Astrocyte of the hippocampus (primary cell): ENCODE results near the gene CD40LG.

Source experiments
- DNase-seq: peaks from one replicate; pipeline ENCODE4 v3.0.0; 2011; ENCODE audit warnings: low read depth, low spot score

Gene CD40LG

DNA sequence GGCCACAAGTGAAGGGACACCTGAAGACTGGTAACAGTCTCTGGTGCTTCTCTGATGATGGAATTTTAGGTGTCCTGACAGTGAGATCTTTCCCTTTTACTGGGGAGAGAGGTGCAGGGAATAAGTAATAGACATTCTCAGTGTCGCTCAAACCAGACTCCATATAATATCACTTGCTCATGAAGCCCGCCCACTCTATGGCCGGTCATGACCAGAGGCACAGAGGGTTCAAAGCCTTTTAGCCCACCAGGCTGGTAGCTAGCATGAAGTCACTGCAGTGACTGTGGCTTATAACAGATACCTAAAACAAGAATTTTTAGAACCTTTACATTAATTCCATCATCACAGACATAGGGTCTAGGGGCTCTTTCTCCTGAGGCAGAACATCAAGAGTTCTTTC, 2.9 kb downstream of the CD40LG start:
- no peak for DNase-seq

DNA sequence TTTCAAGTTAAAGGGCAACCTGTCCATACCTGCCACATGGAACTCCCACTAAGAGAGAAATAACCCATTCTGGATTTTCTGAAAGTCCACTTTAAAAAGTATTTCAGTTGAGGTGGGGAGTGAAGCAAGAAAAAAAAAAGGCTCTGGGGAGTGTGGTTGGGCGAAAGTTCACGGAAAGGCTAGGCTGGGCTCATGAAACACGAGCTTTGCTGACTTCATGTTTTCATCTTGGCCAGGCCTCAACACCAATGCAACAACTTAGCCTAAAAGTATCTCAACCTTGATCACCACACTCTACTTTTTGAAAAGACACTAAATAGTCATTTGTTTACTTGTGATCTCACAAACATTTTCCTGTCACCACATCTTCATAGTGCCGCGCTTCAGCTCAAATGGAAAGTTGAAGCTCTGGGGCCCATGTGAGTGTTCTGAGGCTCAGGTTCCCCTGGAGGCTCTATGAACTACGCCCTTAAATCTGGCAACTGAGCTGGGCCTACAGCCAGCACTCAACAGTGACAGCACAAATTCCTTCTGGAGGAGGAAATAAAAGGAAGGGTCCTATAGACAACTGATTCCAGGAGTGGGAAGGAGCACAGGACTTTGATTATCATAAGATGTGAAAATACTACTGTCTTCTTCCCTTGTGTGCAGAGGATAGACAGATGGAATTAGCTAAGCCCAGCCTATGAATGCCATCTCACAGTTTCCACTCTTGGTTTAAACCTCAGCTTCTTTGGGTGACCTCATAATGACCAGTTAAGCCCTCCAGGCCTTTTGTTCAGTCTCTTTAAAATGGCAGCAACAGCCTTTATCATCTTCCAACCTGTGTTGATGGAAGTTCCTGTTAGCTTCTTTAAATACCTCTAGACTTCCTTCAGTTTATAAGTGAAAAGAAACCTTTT, 5.1 kb downstream of the CD40LG start:
- no peak for DNase-seq

GRCh38 chrX:136656361-136656964, 8.5 kb downstream of the CD40LG start:
- no peak for DNase-seq

- no peak for DNase-seq
Observed at GRCh38 chrX:136658151-136658550, 10.2 kb downstream of the CD40LG start.

GRCh38 chrX:136659174-136659573, 11.2 kb downstream of the CD40LG start:
- no peak for DNase-seq

GRCh38 chrX:136660896-136661295, 12.9 kb downstream of the CD40LG start:
- no peak for DNase-seq

DNA sequence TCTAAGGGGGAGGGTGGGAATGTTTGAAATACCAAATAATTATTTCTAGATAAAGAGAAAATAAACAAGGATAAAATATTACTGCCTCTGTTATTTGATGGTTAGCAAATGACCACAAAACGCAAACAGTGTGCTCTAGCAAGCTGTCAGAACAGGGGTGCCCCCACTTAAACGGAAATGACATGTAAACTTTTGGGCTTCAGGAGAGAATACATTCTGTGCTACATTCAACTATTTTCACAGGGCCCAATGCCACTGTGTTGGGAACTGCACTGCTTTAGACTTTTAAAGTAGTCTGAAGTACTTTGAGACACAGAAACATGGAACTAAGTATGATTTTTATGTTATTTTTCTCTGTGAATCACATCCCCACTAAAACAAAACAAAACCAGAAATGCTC, 14.1 kb downstream of the CD40LG start:
- no peak for DNase-seq

GRCh38 chrX:136662976-136663375, 15.0 kb downstream of the CD40LG start:
- no peak for DNase-seq

DNA sequence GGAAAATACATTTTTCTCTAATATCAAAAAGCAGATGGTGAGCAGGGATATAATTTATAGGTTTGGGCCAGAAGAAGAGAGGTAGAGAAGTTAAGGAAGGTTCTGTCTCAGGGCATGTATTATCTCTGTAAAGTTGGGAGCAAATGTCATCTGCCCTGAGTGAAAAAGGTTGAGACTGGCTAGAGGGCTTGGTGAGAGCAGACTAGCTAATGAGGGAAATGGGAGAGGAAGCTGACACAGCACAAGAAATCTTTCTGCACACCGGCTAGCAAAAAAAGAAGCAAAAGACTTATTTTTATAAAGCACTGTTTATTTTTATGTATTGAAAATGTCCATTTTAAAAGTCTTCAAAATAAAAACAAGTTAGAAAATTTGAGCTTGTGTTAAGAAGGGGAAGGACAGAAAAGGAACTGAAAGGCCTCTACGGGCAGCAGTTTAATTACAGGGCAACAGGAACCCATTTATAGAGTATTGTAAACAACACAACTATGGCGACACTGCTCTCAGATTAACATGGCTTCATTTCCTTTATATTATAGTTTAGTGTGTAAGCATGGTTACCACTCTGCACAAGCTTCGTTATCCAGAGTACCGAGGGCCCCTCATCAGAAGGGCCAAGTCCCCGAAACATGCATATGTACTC, 17.4 kb downstream of the CD40LG start:
- no peak for DNase-seq

- no peak for DNase-seq
Observed at GRCh38 chrX:136666088-136666487, 18.1 kb downstream of the CD40LG start.

GRCh38 chrX:136667446-136668168, 19.6 kb downstream of the CD40LG start:
- no peak for DNase-seq

GRCh38 chrX:136671006-136671610, 23.1 kb downstream of the CD40LG start:
- DNase-seq = no peak

DNA sequence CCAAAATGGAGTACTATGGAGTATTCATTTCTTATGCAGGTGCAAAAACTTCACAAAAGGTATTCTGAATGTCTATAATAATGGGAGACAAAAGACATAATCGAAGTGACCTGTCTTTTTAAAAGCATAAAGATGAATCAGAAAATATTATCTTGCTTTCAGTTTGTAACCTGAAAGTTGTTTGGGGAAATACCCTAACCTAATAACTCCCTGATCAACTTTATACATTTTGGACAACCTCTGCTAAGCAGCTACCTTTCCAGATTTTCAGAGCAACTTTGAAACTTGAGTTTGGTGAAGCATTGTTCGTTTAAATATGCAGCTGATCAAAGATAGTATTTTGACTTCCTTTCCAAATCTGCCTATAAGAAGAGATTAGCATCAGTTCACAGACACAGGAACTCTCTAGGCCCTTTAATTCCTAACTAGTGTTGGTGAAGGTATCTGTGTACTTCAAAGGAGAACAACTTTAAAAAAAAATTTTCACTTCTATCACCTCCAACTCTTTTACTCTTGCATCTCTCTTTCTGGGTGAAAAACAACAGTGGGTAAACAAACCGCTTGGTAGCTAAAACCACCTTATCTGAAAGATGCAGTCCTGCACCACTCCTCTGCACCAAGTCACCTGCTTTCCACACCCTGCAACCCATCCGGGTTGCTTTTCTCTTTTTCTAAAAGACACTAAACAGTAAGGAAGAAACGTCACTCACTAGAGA, 26.5 kb downstream of the CD40LG start:
- no peak for DNase-seq

DNA sequence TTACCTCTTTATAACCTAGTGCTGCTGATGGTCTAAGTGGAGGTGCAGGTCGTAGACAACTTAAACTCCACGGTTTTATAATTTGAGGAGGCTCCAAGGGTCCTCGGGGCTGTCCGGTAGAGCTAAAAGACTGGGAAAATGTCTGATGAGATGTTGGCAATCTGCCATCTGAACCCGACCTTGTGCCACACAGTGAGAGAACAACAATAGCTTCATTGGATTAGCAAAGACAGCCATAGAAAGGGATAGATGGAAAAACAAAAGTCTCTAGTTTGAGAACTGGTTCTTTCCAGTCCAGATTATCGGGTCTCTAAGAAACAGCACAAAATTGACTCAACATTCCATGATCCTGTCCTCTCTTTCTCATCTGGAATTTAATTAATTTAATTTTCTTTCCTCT, 31.6 kb downstream of the CD40LG start:
- DNase-seq = no peak

DNA sequence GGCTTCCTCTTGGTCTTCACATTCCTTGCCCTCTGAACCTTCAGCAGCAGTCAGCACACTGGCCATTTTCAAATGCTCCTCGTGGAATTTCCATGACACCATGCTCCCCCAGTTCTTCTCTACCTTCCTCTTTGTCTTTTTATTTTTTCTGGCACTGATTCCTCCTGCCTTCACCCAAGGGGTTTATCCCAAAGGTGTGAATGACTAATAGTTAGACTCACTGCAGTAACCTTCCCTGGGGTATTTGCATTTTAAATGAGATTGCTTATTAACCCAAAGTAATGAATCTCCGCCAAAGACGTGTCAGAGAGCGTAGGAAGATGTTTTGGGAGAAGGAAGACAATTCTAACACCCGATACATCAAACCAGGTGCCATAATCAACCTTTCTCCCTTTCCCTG, 36.2 kb downstream of the CD40LG start:
- DNase-seq = no peak

DNA sequence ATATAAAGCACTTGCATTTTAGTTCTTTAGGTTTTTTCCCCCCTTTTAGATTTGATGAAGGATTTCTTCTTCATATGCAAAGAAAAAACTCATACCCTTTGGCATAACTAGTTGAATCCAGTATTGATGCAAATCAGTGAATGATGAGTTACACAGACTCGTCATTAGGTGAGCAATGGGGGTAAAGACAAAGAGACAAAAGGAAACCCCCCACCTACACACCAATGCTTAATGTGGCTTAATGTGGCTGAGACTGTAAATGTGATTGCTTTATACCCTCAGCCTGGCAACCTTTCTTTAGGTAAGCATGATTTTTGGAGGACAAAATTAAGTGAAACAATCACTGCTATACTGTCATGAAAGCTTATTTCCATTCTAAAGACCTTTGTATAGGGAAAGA, 39.5 kb downstream of the CD40LG start:
- no peak for DNase-seq

DNA sequence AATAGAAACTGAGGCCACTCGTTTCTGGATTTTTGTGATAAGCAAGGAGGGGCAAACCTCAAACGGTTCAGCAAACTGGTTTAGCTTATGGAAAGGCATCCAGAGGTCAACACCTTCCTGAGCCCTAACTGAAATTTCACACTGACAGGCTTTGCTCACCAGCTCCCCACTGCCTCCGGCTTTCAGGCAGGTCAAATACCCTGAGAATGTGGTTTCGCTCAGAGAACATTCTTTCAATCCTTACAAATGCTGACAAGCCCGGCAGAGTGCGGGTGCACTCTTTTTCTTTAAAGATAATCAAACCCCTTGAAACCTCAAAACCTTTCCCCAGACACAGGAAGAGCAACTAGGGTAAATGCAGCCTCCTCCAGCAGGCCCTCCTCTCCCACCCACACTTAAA, 41.5 kb downstream of the CD40LG start:
- DNase-seq = peak; percentile 51

DNA sequence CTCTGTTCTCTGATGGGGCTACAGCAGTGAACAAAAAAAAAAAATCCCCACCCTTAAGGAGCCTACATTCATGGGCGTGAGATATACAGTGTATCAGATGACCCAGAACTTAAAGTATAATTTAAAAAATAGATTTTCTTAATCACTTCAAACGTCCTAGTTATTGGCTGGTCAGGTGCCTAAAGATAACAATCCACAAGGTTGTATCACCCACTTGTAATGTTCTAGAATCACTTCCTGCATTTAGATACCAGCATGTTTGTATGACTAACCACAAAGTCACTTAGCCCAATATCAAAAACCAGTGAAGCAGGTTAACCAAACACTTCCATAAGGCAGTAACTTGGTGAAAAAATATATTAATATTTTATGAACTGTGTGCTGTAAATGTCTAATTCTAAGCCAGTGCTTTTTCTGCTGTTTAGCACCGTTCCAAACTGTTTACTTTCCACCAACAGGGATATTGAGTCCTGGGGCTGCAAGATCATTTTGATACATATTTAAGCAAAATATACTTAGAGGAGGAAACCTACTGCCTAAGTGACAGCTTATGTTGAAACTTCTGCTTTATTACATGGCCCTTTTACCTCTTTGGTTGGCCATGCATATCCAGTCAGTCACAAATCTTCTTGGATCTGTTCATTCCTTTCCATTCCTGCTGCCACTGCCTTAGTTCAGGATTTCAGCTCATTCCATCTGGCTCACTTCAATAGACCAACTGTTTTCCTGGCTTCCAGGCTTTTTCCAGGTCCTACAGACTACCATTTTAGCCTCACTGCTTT, 43.3 kb downstream of the CD40LG start:
- DNase-seq = peak; percentile 10

- no peak for DNase-seq
Observed at GRCh38 chrX:136692271-136692670, 44.3 kb downstream of the CD40LG start.

DNA sequence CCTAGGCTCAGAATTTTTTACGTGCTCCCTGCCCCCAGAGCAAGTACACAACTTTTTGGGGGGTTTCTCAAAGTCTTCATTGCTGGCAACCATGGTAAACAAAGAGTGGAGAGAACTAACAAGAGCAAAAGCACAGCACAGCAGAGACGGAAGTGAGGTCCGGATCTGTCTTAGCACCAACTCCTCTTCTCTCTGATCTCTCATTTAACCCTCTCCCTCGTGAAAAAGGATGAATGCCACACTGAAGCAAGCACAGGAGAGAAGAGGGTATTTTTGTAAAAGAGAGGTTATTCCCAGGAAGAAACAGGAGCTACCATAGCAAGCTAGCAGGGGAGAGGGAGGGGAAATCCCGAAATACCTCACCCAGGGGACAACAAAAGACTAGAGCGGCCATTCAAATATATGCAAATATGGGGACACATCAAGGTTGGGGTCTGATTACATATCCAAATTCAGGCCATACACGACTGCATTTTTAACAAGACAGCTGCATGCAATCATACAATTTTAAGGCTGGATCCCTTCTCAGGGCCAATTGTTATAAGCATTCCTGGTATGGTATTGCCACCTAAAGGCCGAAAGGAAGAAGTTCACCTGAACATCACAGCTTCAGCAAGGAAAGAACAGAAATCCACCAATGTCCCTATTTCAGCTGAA, 46.6 kb downstream of the CD40LG start:
- peak; percentile 66 for DNase-seq
